NCI-H446 treated with DMSO at 0.1 percent for 48 hours (cell line): ENCODE data around the gene DYNLRB1.

Source experiments
- DNase-seq: peaks from one replicate; lab custom pipeline; 2025; lab: John Stamatoyannopoulos, UW

DYNLRB1 gene

DNA sequence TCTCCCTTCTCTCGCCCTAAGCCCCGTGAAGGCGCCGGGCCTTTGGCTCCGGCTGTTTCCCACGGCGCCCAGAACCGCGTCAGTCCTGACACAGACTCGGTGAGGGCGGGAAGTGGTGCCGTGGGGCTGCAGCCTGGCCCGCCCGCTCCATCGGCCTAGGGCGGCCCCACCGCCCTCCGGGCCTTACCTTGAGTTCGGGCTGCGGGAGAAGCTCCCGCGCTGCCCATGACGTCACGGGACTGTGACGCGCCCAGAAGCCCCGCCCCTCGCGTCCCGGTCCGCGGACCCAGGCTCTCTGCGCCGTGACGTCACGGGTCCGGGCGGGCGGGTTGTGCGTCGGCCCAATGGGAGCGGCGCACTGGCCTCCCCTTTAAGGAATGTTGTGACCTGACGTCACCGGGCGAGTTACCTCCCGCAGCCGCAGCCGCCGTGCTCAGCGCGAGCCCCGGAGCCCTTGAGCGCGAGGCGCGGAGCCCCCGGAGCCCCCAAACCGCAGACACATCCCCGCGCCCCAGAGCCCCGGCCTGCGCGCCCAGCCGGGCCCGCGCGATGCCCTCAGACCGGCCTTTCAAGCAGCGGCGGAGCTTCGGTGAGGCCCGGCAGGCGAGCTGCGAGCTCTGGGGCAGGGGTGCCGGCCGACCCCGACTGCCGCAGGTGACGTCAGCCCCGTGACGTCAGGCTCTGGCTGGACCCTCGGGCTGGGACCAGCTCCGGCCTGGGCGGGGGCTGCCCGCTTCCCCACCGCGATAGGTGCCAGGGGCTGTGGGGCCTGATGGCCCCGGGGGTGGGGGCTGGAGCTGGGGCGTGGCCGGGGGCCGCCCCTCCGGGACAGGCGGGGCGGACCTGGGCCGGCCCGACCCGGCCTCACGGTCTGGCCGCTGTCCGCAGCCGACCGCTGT lies 42.3 kb downstream of the DYNLRB1 start, which contains the start of gene MAP1LC3A:
Gene MAP1LC3A, plus strand, starts transcription at position 399 of the 899 bp plus-strand sequence. Its CDS starts 151 bp downstream, at position 550.
- DNase-seq, result no peak

DNA sequence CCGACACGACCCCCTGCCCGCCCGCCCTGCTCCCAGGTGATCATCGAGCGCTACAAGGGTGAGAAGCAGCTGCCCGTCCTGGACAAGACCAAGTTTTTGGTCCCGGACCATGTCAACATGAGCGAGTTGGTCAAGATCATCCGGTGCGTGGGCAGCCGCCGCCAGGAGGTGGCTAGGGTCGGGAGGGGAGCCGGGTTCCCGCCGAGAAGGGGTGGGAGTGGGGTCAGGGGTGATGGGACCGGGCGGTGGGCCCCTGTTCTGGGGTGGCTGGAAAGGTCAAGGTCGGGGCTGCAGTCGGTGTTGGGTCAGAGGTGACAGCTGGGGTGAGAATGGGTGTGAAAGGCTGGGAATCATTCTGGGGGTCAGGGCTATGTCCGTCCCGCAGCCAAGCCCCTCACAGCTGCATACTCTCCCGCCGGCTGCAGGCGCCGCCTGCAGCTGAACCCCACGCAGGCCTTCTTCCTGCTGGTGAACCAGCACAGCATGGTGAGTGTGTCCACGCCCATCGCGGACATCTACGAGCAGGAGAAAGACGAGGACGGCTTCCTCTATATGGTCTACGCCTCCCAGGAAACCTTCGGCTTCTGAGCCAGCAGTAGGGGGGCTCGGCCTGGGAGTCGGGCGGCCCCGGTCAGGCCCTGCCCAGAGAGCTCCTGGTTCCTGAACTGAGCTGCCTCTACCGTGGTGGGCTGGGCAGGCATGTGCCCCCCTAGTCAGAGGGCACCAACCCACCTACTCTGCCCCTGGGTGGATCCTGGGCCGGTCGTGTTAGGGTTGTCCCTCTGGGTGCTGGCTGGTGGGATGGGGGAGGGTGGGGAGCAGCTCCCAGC lies 43.3 kb downstream of the DYNLRB1 start:
- no peak for DNase-seq

- DNase-seq, result no peak
Measured at GRCh38 chr20:34560141-34560523, 43.9 kb downstream of the DYNLRB1 start.

DNA sequence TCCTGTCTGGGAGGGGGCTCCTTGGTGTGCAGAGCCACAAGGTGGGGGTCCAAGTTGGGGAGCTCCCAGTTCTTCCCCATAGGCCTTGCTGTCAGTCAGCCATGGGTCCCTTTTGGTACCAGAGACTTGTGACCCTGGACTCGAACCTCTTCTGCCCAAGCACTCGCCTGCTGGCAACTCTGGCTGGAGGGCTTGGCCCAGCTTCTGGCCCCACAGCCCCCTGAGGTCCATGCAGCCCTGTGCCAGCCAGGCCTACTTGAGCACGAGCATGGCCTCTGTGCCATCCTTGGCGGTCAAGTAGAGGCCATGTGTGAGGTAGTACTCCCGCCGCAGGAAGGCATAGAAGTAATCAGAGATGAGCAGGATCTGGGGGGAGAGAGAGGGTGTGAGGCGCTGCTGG lies 44.4 kb downstream of the DYNLRB1 start:
- DNase-seq, result no peak

DNA sequence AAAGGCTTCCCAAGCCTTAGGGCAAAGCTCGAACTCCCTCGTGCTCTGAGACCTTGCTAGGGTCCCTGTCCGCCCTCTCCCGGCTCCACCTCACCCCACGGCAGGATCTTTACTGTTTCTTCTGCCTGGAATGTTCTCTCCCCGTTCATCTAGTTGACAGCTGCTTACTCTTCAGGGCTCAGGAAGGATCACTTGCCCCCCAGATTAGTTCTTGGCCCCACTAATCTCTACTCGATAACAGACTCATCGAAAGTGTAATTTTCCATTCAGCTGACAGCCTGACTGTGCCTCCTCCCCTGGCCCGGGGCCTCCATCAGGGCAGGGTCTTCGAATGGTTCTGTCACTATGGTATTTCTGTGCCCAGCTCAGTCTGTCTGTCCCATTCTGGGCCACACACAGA lies 45.4 kb downstream of the DYNLRB1 start:
- DNase-seq, result no peak

GRCh38 chr20:34562641-34563040 lies 46.4 kb downstream of the DYNLRB1 start:
- DNase-seq, result no peak

DNA sequence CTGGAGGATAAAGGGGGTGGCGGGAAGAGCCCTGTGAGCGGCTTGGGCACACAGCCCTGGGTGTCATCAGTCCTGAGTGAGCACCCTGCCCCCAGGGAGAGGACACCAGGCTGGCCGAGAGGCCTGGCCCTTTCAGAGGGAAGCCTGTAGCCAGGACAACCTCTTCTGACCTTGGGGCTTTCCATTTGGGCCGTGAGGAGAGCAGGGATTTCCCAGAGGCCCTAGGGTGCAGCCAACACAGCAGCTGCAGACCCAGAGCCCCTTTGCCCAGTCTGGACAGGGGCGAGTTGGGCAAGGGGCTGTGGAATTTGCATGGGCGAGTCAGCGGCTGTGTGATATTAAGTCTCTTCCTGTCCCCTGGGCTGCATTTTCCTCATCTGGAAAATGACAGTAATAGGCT lies 48.6 kb downstream of the DYNLRB1 start:
- DNase-seq, result no peak

GRCh38 chr20:34566978-34567891 lies 51.0 kb downstream of the DYNLRB1 start:
- DNase-seq, result no peak

- no peak for DNase-seq
Measured at GRCh38 chr20:34567892-34568865, 52.0 kb downstream of the DYNLRB1 start.

GRCh38 chr20:34569598-34569997 lies 53.4 kb downstream of the DYNLRB1 start:
- DNase-seq, result no peak

DNA sequence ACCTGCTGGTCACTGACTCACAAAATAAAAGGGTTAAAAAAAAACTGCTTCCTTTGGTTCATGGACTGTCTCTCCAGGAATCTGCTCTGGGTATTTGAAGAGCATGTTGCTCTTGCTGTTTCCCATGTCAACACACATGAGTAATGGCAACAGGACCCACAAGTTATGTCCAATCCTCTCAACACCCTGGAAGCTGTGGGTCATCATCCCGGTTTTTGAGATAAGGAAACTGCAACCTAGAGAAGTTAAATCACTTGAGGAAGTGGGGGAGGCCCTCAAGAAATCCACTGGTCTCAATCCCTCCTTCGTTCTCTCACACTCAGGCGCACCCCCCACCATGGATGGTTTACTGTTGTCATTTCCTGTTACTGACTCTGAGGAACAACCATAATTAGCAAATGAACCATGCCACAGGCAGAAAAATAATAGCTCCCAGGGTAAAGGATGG lies 54.7 kb downstream of the DYNLRB1 start:
- no peak for DNase-seq

DNA sequence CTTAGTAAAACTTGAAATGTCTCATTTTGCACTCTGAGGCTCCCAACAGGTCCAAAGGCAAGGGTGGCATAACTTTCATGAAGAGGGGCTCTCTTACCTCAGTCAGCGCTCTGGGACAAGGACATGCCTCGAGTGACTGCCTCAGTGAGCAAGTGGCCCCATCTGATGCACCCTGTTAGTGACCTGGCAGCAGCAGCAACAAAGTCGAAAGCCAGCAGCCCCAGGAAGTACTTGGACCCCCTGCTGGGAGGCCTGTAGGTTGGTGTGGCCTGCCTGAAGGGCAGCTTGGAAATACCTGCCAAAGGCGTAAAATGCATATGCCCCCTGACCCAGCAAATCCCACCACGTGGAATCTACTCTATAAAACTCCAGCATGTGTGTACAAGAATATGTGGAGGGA lies 55.5 kb downstream of the DYNLRB1 start:
- DNase-seq, result no peak

DNA sequence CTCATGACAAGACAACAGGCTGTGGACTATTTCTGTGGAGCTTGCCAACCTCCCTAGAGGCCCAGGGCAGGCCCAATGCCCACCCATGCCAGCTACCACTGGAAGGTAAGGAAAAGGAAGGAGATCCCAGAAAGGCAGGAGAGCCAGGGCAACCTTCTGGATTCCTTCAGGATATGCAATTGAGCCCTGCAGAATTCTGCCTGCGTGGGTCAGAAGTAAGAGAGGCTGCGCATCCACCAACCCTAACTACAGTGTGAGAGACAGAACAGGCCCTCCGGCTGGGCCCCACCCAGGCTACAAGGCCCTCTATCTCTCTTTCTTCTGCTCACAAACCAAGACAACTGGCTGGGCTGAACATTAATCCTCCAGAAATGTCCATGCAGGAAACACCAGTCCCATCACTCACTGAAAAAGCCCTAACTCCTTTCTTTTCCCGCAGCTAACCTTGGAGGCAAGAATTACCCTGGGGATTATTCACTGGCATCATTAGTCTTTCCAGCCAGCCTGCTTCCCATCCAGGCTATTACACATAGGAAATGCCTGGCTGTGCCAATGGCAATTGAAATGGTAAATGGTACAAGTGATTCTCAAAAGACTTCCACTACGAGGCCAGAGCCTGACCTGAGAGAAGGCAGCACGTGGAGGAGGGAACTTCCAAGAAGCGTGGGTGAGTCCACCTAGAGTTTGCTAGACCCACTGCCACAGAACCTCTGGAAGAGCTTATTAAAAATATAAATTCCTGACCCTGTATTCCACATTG lies 57.5 kb downstream of the DYNLRB1 start:
- DNase-seq, result no peak

DNA sequence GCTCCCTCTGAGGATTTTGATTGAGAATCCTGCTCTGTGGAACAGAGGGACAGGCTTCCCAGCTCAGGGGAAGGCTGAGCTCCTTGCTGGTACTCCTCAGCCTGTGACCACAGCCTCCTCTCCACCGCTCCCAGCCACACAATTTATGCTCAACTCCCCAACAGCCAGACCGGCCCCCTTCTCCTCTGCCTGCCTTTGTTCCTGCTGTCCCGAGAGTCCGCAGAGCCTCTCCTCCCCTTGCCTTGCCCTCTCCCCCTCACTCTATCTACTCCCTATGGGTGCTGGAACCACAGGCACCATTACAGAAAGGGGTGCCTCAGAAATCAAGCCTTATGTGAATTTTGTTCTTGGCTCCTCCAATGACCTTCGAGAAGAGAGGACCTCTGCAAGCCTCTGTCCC lies 58.2 kb downstream of the DYNLRB1 start:
- no peak for DNase-seq

- no peak for DNase-seq
Measured at GRCh38 chr20:34574861-34575260, 58.6 kb downstream of the DYNLRB1 start.

DNA sequence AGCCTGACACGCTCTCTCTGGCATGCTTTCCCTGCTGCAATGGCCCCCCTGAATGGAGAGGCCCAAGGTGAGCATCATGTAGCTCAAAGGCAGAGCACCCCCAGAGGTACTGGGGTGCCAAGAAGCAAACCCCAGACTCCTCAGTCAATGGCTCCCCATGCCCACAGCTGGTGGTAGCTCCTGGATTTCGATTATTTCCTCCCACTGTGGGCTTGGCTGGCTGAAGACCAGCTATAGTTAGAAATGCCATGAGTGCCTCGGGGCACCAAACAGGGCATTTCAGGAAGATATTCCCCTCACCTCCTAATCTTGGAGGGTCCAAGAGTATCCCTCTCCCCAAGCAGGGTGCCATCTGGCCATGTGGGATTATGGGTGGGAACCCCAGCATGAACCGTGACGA lies 59.0 kb downstream of the DYNLRB1 start:
- no peak for DNase-seq

DNA sequence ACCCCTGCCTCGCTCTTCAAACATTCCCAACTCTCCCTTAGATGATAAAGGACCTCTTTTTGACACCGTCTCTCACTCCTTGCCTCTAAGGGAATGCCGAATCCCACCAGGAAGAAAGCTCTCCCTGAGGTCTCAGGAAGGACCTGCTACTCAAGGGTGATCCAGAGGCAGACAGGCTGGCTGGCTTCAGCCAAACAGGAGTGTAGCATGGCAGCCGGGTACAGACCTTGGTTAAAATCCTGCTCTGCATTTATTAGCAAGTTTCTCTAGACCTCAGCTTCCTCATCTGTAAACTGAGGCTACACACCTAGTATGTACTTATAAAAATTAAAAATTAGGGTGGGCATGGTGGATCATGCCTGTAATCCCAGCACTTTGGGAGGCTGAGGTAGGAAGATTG lies 59.5 kb downstream of the DYNLRB1 start:
- DNase-seq, result no peak

DNA sequence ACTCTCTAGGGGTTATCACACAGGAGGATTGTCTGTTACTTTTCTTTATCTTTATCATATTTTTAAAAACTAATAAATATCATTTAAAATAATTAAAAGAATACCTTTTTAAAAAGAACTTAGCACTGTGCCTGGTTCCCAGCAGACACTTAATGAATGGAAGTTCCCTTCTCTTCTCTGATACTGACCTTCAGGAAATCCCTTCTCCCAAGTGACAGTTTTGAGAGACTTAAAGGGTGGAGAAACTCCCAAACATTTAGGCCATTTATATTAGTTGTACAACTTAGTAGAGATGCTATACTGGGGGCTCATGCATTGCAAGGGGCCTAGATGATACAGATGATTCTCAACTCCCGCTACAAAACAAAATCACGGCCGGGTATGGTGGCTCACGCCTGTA lies 60.8 kb downstream of the DYNLRB1 start:
- DNase-seq, result no peak

DNA sequence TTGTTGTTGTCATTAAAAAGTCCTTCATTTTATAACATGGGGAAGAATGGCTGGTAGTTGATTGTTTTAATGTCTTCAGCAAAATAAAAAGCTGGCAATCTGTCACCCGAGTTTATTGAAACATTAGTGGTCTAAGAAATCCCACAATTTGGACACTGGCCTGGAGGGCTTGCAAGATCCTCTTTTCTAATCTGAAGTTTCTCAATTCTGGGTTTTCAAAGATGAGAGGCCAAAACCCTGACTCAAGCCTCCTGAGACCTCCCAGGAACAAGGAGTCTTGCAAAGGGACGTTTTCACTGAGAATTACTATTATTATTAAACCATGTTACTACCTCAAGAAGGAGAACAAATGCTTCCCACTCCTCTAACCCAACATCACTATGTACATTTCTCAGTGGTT lies 61.8 kb downstream of the DYNLRB1 start:
- no peak for DNase-seq

DNA sequence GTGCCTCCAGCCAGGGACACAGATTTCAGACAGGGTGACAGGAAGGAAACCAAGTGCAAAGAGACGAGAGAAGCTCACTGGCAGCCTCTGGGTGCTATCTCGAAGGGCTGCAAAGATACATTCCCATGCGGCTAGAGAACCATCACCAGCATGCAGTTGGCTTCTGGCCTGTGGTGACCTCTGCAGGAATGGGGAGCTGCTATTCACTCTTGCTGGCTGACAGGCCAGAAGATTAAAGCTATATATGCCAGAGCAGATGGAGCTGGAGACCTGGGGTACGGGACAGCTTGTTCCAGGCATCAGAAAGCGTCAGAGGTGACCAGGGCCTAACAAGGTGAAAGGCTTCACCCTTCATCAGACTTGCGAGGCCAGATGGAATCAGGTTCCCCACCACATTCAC lies 62.3 kb downstream of the DYNLRB1 start:
- DNase-seq, result no peak
